WTC11 (cell line): ENCODE results near the gene CHD1L. TPM values are rescaled to one million over a fixed set of nuclear protein-coding genes. Genes with fewer than 3 reads are reported as not detected.

Experiments used
- ATAC-seq: fragments of 200-7000 bp; cut with Tn5 transposase; 2 replicates; pipeline ENCODE4 v1.10.0; 2021; ENCODE audit warnings: mild to moderate bottlenecking, moderate library complexity
- CTCF ChIA-PET: fragments of 300-600 bp; sonication (Branson Sonifier 250); formaldehyde crosslinking; loops from one replicate; lab custom pipeline; 2021; ENCODE audit warnings: antibody characterized with exemption; lab: Charles Lee
- POLR2A ChIA-PET: fragments of 350-600 bp; sonication (Branson Sonifier 250); formaldehyde crosslinking; loops from one replicate; lab custom pipeline; 2021; ENCODE audit warnings: antibody characterized with exemption; lab: Charles Lee
- DNase-seq: peaks from one replicate; pipeline ENCODE4 v3.0.0; 2021; ENCODE audit warnings: low spot score
- H3K27ac Mint-ChIP-seq: 2 replicates; pipeline ENCODE4 v1.8.0; 2021; ENCODE audit warnings: mixed read lengths
- H3K27me3 Mint-ChIP-seq: 2 replicates; pipeline ENCODE4 v1.8.0; 2021; ENCODE audit warnings: low read depth, mild to moderate bottlenecking, moderate library complexity, mixed read lengths
- H3K36me3 Mint-ChIP-seq: 2 replicates; pipeline ENCODE4 v1.8.0; 2021; ENCODE audit warnings: mixed read lengths
- H3K4me1 Mint-ChIP-seq: 2 replicates; pipeline ENCODE4 v1.8.0; 2022; ENCODE audit warnings: mixed read lengths
- H3K4me3 Mint-ChIP-seq: 2 replicates; pipeline ENCODE4 v1.8.0; 2021; ENCODE audit warnings: mild to moderate bottlenecking, moderate library complexity, mixed read lengths
- H3K9me3 Mint-ChIP-seq: 2 replicates; pipeline ENCODE4 v1.8.0; 2021; ENCODE audit warnings: mixed read lengths
- AR ChIP-seq: fragments of 250-450 bp; sonication (Bioruptor Pico); IDR thresholded peaks from 2 replicates; pipeline ENCODE4 v1.9.0; 2021; ENCODE audit warnings: mild to moderate bottlenecking
- ATF3 ChIP-seq: sonication (generic); formaldehyde crosslinking; conservative IDR thresholded peaks from 2 replicates; pipeline ENCODE4 v1.8.1; 2022; ENCODE audit warnings: mild to moderate bottlenecking, missing genetic modification reagents
- CTCF ChIP-seq: fragments of 200-600 bp; IDR thresholded peaks from 2 replicates; pipeline ENCODE4 v1.8.0; 2022; ENCODE audit warnings: antibody characterized with exemption
- FOXP4 ChIP-seq: sonication (generic); formaldehyde crosslinking; IDR thresholded peaks from 2 replicates; pipeline ENCODE4 v1.8.0; 2022; ENCODE audit warnings: mild to moderate bottlenecking, missing genetic modification reagents
- GABPB1 ChIP-seq: sonication (generic); formaldehyde crosslinking; IDR thresholded peaks from 2 replicates; pipeline ENCODE4 v1.8.1; 2023; ENCODE audit warnings: mild to moderate bottlenecking, missing genetic modification reagents
- JUN ChIP-seq: sonication (generic); formaldehyde crosslinking; IDR thresholded peaks from 2 replicates; pipeline ENCODE4 v1.8.0; 2023; ENCODE audit warnings: mild to moderate bottlenecking, missing genetic modification reagents
- NFATC4 ChIP-seq: fragments of 250-450 bp; sonication (Bioruptor Pico); IDR thresholded peaks from 2 replicates; pipeline ENCODE4 v1.9.0; 2021; ENCODE audit warnings: mild to moderate bottlenecking
- NR3C1 ChIP-seq: sonication (generic); formaldehyde crosslinking; conservative IDR thresholded peaks from 2 replicates; pipeline ENCODE4 v1.8.1; 2023; ENCODE audit warnings: low read depth, mild to moderate bottlenecking, missing genetic modification reagents
- SMAD3 ChIP-seq: sonication (generic); formaldehyde crosslinking; IDR thresholded peaks from 2 replicates; pipeline ENCODE4 v1.8.0; 2022; ENCODE audit warnings: missing genetic modification reagents, mild to moderate bottlenecking, borderline replicate concordance
- USF2 ChIP-seq: sonication (generic); formaldehyde crosslinking; IDR thresholded peaks from 2 replicates; pipeline ENCODE4 v1.8.1; 2023; ENCODE audit warnings: mild to moderate bottlenecking, missing genetic modification reagents, moderate library complexity
- ZBTB21 ChIP-seq: sonication (generic); formaldehyde crosslinking; IDR thresholded peaks from 2 replicates; pipeline ENCODE4 v1.8.1; 2023; ENCODE audit warnings: mild to moderate bottlenecking, missing genetic modification reagents, borderline replicate concordance
- ZBTB43 ChIP-seq: sonication (generic); formaldehyde crosslinking; IDR thresholded peaks from 2 replicates; pipeline ENCODE4 v1.8.1; 2023; ENCODE audit warnings: mild to moderate bottlenecking, missing genetic modification reagents
- ZNF512 ChIP-seq: sonication (generic); formaldehyde crosslinking; IDR thresholded peaks from 2 replicates; pipeline ENCODE4 v1.8.1; 2022; ENCODE audit warnings: missing genetic modification reagents, borderline replicate concordance
- ZNF532 ChIP-seq: fragments of 250-450 bp; sonication (Bioruptor Pico); IDR thresholded peaks from 2 replicates; pipeline ENCODE4 v1.9.0; 2021; ENCODE audit warnings: mild to moderate bottlenecking, borderline replicate concordance
- total RNA-seq: library from RNA; stranded (reverse); gene quantifications from 3 replicates; pipeline ENCODE4 v1.2.3, GENCODE V29; 2021

The CHD1L gene
- total RNA-seq, 1 experiment from 2014 or later, result 68.7 TPM

GRCh38 chr1:147273409-147274336, 31.2 kb downstream of the CHD1L start:
- ATAC-seq (no peak), DNase-seq (no peak)
- CTCF ChIA-PET, result interaction anchor here (0.6 to 4.6 kb wide), 24 partner anchors 9 to 619 kb away, joined by 3 to 68 read pairs (median 4); partner anchors contain the start of gene CHD1L
- Mint-ChIP-seq H3K27me3 (no peaks in the 10 kb centered on the region), H3K9me3 (no peaks in the 10 kb centered on the region), H3K4me1 (peaks cover 7% of the 10 kb centered on the region; the same call in 1 of the 2 replicates), H3K36me3 (peaks cover 72% of the 10 kb centered on the region), H3K27ac (peak overlapping the region; percentile 65; the same call in 1 of the 2 replicates), H3K4me3 (no peak overlapping the region)
- POLR2A ChIA-PET, result no interaction called here
- TF ChIP-seq CTCF (0 out of 2 replicates have a peak, but pooled peaks have one; percentile 19), JUN (CRISPR knock-in tag) (no peak), ZBTB43 (CRISPR knock-in tag) (no peak)

- ATAC-seq (no peak), DNase-seq (no peak)
- CTCF ChIA-PET, result interaction anchor here (1.7 kb wide), 1 partner anchor 108 kb away, joined by 4 read pairs; no protein-coding TSS in a partner anchor
- no peak for TF ChIP-seq USF2 (CRISPR knock-in tag)
- TF ChIP-seq FOXP4 (CRISPR knock-in tag), result no peak
- TF ChIP-seq ZBTB21 (CRISPR knock-in tag), result no peak
- no peak for TF ChIP-seq AR (CRISPR knock-in tag)
- no peak for TF ChIP-seq ZNF532 (CRISPR knock-in tag)
- TF ChIP-seq ATF3, result no peak
- no peak for TF ChIP-seq NFATC4 (CRISPR knock-in tag)
- no peak for TF ChIP-seq NR3C1
- no peak for TF ChIP-seq SMAD3 (CRISPR knock-in tag)
- TF ChIP-seq GABPB1, result no peak
- TF ChIP-seq ZNF512 (CRISPR knock-in tag), result no peak
- 0 out of 2 replicates have a peak, but pooled peaks cover 2% of the 10 kb centered on the region for H3K4me1 Mint-ChIP-seq
- no peak overlapping the region for H3K27ac Mint-ChIP-seq
- POLR2A ChIA-PET, result no interaction called here
- H3K27me3 Mint-ChIP-seq, result no peaks in the 10 kb centered on the region
- peaks cover 57% of the 10 kb centered on the region for H3K36me3 Mint-ChIP-seq
- H3K4me3 Mint-ChIP-seq, result no peak overlapping the region
- no peaks in the 10 kb centered on the region for H3K9me3 Mint-ChIP-seq
Measured at GRCh38 chr1:147281950-147282349, 39.5 kb downstream of the CHD1L start.
